ENCODE results near the gene CFAP77.

DNA sequence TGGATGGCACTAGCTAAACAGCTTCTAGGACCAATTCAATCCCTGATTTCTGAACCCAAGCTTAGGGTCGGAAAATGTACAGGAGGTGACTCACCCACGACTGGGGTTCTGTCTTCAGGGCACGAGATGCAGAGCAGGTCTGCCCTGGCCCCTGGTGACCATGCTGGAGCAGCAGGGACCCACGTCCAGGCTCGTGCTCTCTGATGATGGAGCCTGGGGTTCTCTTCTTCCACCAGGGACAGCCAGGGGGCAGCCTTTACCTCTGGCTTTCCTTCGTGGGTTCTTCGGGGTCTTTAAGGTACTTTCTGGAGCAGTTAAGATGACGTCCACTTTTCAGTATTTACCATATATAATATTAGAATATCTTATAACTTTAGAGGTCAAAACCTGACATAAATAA is 2.1 kb downstream of the CFAP77 start:
- TF ChIP-seq, protein P1, sequence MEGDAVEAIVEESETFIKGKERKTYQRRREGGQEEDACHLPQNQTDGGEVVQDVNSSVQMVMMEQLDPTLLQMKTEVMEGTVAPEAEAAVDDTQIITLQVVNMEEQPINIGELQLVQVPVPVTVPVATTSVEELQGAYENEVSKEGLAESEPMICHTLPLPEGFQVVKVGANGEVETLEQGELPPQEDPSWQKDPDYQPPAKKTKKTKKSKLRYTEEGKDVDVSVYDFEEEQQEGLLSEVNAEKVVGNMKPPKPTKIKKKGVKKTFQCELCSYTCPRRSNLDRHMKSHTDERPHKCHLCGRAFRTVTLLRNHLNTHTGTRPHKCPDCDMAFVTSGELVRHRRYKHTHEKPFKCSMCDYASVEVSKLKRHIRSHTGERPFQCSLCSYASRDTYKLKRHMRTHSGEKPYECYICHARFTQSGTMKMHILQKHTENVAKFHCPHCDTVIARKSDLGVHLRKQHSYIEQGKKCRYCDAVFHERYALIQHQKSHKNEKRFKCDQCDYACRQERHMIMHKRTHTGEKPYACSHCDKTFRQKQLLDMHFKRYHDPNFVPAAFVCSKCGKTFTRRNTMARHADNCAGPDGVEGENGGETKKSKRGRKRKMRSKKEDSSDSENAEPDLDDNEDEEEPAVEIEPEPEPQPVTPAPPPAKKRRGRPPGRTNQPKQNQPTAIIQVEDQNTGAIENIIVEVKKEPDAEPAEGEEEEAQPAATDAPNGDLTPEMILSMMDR (conservative IDR thresholded peaks at IDR 0.05 in 1 of 2, IDR thresholded peaks at IDR 0.05 in 1 of 2; ENCODE audit: extremely low read depth in 1 of 2, insufficient read depth in 1 of 2, low read depth in 1 of 2, low read length in 2 of 2) = peak; percentile 46 to 62
- TF ChIP-seq EZH2 (IDR thresholded peaks at IDR 0.05; ENCODE audit: borderline replicate concordance, low read length) = no peak
